HG02798 (cell line): ENCODE results near the gene CR1.
"Not testable (repeated sequence)": the region's sequence is repeated elsewhere in the genome, so short reads cannot be mapped to it uniquely, and the experiment has no call there.

ENCODE experiments used
- ATAC-seq: cut with Tn5 transposase; IDR thresholded peaks from one replicate; pipeline ENCODE4 v1.9.1; 2021; ENCODE audit warnings: mild to moderate bottlenecking; ENCODE audit not compliant: unreplicated experiment, poor library complexity

CR1 gene

DNA sequence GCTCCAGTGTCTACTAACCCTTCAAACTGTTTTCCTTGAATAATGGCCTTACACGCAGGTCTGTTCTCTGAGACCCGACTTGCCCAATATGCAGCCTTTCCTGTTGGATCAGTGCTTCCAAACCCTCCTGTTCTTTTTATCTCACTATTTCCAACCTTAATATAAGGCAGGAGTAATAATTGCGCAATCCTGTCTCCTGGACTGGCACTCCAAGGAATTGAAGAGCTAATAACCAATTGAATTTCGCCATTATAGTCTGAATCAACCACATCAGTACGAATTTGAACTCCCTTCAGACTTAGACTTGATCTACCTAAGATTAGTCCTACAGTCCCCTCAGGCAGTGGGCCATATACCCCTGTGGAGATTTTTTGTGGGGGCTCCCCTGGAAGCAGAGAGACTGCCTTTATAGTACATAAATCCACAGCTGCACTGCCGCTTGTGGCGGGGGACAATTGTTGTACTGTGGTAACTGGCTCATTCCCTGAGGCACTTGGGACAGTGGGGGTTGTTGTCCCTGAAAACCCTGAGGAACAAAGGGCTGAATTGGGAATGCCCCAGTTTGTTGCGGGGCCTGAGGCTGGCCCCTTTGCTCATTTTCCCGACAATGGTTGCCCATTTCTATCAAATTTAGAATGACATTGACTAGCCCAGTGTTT lies 142.7 kb downstream of the CR1 start:
- not testable (repeated sequence) for ATAC-seq

DNA sequence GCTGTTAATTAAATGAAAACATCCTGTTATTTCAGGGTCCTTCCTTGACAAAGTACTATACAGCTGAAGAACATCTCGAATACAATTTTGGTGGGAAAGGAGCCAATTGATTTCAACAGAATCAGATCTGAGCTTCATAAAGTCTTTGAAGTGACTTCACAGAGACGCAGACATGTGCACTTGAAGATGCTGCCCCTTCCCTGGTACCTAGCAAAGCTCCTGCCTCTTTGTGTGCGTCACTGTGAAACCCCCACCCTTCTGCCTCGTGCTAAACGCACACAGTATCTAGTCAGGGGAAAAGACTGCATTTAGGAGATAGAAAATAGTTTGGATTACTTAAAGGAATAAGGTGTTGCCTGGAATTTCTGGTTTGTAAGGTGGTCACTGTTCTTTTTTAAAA lies 143.4 kb downstream of the CR1 start:
- not testable (repeated sequence) for ATAC-seq

DNA sequence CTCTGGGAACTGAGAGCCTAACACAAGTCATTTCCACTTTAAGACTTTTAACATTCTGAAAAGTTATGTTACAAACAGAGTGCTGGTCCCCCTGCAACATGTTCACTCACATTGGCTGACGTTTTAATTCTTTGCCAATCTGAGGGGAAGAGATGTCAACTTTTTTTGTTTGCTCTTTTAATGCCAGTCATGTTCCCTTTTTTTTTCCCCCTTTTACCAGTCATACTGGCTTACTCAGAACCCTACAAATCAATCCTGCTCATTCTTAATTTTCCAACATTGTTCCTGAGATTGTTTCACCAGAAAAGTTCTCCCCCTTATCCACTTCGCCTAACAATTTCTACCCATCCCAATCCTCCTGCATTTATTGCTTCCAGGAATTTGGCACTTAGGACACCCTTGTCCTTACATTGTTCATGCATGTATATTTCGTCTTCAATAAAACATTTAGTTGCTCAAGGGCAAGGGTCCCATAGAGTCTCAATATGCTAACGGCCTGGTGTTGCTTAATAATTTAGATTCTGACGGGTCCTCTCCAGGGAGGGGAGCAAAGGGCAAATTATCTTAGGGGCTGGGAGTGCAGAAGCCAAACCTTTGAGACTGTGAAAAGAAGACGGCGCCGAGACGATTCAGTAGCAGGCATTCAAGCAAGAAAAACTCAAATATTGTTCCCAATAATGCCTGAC lies 148.4 kb downstream of the CR1 start:
- no peak for ATAC-seq

DNA sequence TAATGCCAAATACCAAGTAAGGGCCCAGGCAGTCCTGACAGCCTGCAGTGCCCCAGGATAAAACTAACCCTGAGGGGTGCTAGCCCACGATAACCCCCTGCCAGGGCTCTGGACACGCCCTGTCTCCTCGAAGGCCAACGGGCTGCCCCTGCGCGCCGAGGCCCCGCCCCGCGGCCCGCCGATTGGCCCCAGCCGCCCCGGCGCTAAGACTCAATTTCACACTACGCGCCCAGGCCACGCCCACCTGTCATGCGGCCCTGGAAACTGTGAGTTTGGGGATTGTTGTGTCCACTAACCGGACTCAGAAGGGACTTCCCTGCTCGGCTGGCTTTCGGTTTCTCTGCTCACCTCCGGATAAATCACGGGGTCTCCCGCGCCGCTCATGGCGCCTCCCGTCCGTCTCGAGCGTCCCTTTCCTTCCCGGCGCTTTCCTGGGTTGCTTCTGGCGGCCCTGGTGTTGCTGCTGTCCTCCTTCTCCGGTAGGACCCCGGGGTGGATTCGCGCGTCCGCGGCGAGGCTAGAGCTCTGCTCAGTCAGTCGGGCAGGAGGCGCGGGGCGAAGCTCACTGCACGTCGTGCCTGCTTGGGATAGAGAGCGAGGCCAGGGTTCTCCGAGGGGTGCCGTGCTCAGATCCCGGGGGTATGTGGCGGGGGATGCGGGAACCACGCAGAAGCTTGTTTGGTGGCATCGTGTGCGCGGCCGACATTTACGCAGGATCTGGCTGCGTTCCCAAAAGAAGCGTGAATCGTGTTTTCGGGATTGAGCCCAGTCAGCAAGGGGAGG lies 149.1 kb downstream of the CR1 start, which contains the start of gene CR1L:
TSS of gene CR1L (plus strand) at position 282 of the 783 bp plus-strand sequence. CDS start at position 383, 101 bp downstream.
- peak; percentile 95 for ATAC-seq

DNA sequence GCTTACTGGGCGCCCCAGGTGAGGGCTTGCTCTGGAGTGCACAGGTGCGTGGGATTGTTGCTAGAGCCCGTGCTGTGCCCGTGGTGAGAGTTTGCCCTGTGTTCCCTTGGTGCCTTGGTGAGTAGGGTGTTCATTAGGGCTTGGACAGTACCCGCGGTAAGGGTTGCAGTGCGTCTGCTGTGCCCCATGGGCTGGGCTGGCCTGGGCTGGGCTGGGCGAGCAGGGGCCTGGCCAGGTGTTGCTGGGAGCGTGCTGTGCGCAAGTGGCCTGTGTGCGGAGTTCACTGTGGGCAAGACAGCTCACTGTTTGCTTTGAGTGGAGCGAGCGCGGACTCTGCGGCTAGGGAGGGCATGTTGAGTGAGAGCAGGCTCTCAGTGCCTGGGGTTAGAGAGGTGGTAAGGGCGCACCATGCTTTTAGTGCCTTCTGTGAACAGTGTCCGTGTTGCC lies 149.7 kb downstream of the CR1 start:
- no peak for ATAC-seq

DNA sequence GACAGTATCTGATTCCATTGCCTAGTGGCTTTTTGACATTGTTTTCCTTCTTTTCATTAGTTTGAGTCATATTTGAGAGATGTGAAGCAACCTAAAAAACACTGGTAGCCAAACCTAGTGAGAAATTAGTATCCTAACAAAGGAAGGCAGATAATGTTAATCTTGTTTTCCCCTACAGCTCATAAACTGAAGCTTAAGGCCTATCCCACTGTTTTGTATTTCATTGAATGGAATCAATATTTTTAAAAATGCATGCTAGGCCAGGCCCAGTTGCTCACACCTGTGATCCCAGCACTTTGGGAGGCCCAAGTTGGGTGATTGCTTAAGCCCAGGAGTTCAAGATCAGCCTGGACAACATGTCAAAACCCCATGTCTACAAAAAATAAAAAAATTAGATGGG lies 150.2 kb downstream of the CR1 start:
- ATAC-seq = no peak

DNA sequence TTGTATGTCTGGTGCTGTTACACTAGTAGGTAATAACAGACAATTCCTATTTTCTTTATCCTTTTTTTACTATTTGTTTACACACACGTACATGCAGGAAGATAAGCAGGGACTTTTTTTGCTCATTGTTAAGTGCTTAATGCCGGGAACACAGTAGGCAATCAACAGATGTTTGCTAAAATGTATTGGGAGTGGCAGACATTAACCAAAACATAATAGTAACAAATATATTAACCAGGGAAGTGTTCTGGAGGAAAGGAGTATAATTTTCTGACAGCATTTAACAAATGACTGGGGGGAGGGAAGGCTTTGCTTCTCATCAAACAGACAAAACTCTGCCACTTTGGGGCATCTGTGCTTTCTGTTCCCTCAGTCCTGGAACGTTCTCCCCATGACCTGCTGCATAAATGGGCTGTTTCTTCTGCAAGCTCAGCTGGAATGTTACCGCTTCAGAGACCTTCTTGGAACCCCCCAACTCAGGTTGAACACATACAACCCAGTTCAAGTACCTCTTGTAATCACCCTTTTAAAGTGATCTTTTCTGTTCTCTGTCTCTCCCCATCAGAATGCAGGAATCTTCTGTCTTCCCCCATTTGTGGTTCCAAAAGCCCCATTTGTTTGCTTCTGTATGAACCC lies 151.1 kb downstream of the CR1 start:
- ATAC-seq = no peak

DNA sequence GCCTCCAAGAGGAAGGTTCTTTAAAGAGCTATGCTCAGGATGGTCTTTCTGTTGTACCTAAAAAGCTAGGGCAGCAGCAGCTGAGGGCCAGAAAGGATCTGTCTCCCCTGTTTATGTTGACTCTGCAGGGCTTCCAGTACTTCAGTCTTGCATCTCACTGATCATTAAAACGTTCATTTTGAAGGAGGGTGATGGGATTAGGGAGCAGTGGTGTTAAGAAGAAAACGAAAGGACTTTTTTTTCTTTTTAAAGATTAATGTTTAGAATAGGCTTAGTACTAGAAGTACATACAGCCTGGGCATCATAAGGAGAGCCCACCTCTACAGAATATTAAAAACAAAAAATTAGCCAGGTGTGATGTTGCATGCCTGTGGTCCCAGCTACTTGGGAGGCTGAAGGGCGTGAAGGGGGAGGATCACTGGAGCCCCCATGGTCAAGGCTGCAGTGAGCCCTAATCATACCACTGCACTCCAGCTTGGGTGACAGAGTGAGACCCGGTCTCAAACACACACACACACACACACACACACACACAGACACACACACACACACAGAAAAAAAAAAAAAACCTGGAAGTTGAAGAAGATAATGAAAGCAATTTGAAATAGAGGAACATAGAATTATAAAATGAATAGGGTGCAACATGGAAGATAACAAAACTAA lies 151.8 kb downstream of the CR1 start:
- ATAC-seq = no peak

DNA sequence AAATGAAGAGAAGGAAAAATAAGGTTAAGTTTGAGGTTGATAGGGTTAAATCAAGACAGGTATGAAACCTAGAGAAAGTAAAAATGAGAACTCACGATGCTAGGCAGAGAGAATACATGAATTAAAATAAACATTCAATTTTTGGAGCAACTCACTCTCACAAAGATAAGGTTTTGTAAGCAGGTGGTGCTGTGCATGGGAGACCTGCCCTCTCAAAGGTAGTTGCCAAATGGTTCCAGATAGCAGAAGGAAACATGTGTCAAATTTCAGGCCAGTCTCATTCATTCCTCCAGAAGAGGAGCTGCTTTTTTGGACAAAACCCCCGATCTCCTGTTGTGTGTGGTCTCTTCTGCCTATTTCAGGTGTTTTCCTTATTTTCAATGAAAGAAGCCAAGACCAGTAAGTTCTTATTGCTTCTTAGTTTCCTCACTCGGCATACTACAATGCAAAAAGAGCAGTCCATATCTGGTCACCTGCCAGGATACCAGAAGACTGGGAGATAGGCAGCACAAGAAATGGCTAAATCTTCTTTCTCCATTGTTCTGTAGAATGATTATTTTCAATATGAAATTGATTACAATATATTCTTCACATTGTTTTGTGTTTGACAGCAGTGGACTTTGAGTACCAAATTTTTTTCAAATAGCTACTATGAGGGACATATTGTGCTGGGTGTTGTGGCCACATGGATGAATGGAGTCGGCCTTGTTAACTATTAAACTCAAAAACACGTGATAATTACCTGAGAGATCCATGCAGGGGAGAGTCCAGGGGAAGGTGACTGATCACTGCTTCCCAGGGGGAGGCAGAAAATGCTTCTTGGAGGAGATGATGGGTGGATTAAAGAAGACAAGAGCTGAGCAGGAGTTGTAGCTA lies 152.6 kb downstream of the CR1 start:
- ATAC-seq = no peak

DNA sequence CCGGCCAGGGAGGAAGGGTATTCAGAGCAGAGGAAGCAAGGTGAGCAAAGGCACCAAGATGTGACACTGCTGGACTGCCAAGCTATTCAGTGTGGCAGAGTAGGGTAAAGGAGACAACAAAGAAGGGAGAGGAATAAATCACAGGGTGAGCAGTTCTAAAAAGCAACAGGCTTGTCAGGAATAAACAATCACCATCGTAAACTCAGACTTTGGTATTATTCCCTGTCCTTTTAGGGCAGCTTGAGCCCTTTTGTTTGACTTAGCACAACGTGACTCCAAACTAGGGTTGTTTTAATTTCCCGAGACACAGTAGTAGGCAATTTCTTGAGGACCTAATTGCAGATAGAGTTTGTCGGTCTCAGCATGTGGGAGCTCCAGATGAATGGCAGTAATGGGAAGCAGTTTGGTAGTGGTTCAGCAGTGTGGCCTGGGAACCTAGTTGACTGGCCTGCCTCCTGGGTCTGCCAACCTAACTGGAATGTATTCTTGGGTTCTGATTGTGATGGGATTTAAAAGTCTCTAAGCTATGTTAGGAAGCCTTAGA lies 153.3 kb downstream of the CR1 start:
- ATAC-seq = no peak

DNA sequence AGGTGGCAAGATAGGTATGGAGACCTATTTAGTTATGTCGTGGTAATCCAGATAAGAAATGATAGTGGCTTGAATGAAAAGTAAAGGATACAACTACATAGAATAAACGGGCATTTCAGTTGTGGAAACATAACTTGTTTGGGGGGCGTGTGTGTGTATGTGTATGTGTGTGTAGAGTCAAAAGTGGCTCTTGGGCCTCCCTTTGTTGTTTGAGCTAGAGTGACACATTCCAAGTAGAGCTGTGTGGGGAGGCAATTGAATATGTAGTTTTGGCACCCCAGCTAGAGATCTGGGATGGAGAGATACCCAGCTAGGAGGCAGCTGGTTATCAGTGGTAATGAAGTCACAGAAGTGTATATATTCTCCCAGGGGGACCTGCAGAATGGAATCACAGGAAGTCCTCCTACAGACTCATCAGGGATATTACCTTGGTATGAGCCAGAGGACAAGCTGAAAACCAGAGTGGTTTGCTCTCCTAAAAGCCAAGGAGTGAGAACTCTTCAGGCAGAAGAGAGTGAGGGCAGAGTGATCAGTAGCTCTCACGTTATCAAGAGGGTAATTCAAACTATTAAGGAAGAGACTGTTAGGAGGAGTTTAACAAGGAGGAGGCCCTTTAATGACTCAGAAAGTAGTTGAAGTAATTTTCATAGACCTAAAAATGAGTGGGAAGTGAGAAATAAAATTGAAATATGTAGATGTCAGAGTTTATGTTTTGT lies 154.1 kb downstream of the CR1 start:
- no peak for ATAC-seq

DNA sequence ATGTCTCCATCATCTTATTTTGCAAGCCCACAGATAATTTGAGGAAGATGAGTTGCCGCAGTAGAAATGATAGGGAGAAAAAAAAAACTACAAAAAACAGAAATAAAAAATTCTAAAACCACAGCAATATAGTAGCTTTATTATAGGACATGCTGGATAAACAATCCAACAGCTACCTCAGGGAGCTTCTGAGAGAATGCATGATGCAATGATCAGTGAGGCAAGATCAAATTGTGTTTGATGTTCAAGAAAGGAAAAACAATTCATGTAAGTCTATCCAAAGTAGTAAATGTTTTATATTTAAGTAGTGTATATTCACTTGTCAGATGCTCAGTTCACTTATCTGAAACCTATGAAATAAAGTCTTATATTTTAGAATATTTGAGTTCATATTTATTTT lies 155.6 kb downstream of the CR1 start:
- ATAC-seq = no peak

DNA sequence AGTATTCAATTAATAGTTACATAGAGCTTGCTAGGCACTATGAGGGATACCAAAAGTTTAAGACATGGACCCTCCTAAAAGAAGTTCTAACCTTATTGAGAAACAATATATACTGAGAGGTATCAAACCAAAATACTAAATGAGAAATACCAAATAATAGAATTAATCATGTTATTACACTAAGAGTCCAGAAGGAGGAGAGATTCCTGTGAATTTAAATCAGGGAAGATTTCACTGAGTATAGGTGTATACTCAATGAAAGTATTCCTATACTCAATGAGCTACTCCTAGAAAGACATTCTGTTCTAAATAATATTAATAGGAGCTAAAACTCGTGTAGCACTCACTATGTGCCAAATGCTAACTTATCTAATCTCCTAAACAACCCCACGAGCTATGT lies 158.4 kb downstream of the CR1 start:
- no peak for ATAC-seq

DNA sequence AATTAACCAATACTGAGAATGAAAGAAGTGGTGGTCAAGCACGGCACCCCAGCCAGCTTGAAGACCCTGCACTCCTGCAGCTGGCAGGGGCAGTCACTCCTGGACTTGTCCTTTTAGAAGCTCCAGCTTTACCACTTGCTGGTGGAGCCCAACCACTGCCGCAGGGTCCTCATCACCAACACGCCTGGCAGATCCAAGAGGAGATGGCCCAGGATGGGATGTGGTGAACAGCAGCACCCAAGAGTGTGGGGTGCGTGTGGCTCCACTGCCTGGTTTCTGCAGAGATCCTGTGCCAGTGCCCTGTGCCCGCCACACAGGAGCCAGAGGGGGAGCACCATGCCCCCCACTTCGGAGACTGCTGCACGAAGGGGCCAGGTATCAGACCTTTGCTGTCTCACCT lies 162.5 kb downstream of the CR1 start:
- ATAC-seq = no peak

DNA sequence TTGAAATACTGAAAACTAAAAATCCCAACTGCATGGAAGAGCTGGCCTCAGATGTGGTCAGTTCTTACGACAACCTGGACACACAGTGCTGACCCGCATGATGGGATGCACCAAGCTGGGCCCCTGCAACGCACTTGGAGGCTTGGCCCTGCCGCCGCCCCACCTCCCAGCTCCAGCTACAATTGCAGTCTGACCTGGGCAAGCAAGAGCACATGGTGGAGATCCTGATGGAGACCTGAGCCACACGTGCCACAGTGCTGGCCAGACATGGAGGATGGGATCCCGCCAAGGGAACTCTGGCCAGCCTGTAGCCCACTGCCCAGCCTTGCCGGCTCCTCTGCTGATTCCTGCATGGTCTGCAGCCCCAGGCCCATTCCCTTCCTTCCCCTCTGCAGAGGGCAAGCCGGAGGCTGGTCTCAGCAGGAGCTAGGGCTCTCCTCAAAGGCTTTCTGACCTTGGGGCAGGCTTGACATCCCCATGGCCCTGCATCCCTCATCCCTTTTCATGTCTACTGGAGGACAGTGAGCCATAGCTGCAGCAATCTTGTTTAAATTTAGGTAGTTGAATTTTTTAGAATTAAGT lies 163.0 kb downstream of the CR1 start:
- no peak for ATAC-seq

DNA sequence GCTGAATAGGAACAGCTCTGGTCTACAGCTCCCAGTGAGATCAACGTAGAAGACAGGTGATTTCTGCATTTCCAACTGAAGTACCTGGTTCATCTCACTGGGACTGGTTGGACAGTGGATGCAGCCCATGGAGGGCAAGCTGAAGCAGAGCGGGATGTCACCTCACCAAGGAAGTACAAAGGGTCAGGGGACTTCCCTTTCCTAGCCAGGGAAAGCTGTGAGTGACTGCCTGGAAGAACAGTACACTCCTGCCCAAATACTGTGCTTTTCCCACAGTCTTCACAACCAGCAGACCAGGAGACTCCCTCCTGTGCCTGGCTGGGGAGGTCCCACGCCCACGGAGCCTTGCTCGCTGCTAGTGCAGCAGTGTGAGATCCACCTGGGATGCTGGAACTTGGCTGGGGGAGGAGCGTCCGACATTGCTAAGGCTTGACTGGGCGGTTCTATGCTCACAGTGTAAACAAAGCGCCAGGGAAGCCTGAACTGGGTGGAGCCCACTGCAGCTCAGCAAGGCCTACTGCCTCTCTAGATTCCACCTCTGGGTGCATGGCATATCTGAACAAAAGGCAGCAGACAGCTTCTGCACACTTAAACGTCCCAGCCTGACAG lies 163.7 kb downstream of the CR1 start:
- ATAC-seq = no peak

DNA sequence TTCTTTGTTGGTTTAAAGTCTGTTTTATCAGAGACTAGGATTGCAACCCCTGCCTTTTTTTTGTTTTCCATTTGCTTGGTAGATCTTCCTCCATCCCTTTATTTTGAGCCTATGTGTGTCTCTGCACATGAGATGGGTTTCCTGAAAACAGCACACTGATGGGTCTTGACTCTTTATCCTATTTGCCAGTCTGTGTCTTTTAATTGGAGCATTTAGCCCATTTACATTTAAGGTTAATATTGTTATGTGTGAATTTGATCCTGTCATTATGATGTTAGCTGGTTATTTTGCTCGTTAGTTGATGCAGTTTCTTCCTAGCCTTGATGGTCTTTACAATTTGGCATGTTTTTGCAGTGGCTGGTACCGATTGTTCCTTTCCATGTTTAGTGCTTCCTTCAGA lies 165.5 kb downstream of the CR1 start:
- ATAC-seq = not testable (repeated sequence)

DNA sequence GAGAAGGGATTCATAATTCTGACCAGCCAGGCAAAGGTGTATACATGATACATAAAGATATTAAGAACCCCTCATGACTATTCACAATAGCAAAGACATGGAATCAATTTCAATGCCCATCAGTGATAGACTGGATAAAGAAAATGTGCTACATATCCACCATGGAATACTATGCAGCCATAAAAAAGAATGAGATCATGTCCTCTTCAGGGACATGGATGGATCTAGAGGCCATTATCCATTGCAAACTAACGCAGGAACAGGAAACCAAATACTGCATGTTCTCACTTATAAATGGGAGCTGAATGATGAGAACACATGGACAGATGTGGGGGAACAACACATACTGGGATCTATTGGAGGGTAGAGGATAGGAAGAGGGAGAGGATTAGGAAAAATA lies 170.4 kb downstream of the CR1 start:
- no peak for ATAC-seq
